ENCODE results near the gene CD81.
"Not testable (repeated sequence)": the region's sequence is repeated elsewhere in the genome, so short reads cannot be mapped to it uniquely, and the experiment has no call there.

Gene CD81, protein sequence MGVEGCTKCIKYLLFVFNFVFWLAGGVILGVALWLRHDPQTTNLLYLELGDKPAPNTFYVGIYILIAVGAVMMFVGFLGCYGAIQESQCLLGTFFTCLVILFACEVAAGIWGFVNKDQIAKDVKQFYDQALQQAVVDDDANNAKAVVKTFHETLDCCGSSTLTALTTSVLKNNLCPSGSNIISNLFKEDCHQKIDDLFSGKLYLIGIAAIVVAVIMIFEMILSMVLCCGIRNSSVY

GRCh38 chr11:2376751-2377451 lies at the start of gene CD81:
Gene CD81 (plus strand): TSS chr11:2377310. CDS start chr11:2377550, 240 bp downstream.
- peak; percentile 43 for DNase-seq (ENCODE audit: low read depth)

GRCh38 chr11:2328021-2328420 lies 49.1 kb upstream of the CD81 start:
- DNase-seq (ENCODE audit: low read depth), result no peak

GRCh38 chr11:2328656-2329354 lies 48.3 kb upstream of the CD81 start:
- DNase-seq (ENCODE audit: low read depth), result no peak

DNA sequence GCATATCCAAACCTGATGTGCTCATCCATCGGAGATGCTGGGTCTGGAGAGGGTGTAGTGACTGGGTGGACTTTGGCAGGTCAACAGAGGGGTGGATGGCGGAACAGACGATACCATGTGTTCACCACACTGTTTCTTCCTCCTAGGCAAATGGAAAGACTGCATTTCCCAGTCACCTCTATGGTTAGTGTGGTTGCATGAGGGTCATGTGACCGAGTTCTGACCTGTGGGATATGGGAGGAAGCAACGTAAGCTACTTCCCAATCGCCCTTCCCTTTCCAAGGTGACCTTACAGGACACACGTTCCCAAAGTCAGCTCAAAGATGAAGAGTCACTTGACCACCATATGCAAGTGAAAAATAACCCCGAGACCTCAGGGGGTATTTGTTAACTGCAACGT lies 47.6 kb upstream of the CD81 start:
- DNase-seq (ENCODE audit: low read depth), result no peak

DNA sequence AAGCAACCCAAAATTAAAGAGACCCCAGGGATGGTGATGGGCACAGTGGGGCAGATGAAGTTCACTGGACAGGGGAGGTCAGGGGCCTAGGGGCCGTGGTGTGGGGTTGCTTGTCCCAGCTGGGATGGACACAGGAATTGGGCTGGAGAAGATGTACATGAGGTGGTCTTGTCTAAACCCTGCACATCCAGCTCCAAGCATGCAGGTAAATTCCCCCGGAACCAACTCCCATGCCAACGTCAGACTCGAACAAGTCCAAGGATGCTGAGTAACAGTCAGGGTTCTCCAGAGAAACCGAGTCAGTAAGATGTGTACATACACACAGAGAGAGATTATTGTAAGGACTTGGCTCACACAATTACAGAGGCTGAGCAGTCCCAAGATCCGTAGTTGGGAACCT lies 46.4 kb upstream of the CD81 start:
- DNase-seq (ENCODE audit: low read depth), result no peak

GRCh38 chr11:2331404-2331803 lies 45.7 kb upstream of the CD81 start:
- no peak for DNase-seq (ENCODE audit: low read depth)

- DNase-seq (ENCODE audit: low read depth), result not testable (repeated sequence)
These were observed 44.5 kb upstream of the CD81 start for GRCh38 chr11:2332569-2332968.

DNA sequence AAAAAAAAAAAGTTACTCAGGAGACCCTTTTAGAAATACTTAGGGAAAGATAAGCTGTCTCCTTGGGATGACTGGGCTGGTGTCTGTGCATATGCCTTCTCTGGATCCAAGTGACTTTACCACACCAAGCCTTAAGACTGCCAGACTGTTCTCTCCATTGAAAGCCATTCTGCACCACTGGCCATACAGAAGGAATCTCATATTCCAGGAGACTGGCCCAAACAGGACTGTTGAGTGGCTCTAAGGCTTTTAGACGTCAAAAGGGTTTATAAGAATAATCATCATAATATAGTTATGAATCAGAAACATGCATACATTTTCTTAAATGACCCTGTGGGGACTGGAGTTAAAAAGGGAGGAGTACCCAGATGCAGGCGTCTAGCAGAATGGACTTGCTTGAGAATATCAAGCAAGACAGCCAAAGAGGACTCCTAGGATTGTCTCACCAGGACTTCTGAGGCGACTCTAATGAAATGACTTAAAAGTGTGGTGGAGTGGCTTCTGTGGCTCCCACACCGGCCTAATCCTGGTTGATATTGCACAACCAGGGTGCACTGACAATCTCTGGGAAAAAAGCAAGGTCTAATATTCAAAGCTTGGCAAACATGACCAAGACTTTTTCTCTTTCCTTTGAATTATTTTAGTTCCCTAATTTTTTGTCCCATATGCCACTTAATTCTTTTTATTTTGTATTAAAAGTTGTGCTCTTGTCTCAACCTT lies 43.5 kb upstream of the CD81 start:
- not testable (repeated sequence) for DNase-seq (ENCODE audit: low read depth)

DNA sequence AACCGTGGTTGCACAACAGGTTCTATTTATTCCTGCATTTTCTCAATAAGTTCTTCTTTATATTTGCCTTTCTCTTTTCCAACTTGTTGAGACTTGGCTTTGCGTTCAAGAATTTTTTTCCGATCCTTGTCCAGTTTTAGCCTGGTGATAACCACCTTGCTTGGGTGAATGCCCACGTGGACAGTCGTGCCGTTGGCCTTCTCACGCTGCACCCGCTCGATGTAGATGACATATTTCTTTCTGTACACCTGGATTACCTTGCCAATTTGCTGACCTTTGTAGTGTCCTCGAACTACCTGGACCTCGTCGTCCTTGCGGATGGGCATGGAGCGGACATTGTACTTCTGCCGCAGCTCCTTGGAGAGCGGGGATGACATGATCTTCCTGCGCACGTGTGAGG lies 41.8 kb upstream of the CD81 start:
- not testable (repeated sequence) for DNase-seq (ENCODE audit: low read depth)

GRCh38 chr11:2338760-2339159 lies 38.4 kb upstream of the CD81 start:
- not testable (repeated sequence) for DNase-seq (ENCODE audit: low read depth)

GRCh38 chr11:2342557-2342956 lies 34.6 kb upstream of the CD81 start:
- no peak for DNase-seq (ENCODE audit: low read depth)

GRCh38 chr11:2342981-2343380 lies 34.1 kb upstream of the CD81 start:
- no peak for DNase-seq (ENCODE audit: low read depth)

DNA sequence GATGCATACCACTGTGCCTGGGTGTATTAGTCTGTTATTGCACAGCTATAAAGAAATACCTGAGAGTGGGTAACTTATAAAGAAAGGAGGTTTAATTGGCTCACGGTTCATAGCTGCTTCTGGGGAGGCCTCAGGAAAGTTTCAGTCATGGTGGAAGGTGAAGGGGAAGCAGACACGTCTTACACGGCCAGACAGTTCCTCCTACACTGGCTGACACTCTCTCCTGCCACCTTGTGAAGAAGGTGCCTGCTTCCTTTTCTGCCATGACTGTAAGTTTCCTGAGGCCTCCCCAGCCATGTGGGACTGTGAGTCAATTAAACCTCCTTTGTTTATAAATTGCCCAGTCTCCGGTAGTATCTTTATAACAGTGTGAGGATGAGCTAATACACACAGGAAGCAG lies 33.6 kb upstream of the CD81 start:
- no peak for DNase-seq (ENCODE audit: low read depth)

- DNase-seq (ENCODE audit: low read depth), result no peak
These were observed 32.1 kb upstream of the CD81 start for GRCh38 chr11:2345050-2345449.

- no peak for DNase-seq (ENCODE audit: low read depth)
These were observed 31.1 kb upstream of the CD81 start for GRCh38 chr11:2346014-2346413.

GRCh38 chr11:2346586-2347307 lies 30.4 kb upstream of the CD81 start:
- no peak for DNase-seq (ENCODE audit: low read depth)

DNA sequence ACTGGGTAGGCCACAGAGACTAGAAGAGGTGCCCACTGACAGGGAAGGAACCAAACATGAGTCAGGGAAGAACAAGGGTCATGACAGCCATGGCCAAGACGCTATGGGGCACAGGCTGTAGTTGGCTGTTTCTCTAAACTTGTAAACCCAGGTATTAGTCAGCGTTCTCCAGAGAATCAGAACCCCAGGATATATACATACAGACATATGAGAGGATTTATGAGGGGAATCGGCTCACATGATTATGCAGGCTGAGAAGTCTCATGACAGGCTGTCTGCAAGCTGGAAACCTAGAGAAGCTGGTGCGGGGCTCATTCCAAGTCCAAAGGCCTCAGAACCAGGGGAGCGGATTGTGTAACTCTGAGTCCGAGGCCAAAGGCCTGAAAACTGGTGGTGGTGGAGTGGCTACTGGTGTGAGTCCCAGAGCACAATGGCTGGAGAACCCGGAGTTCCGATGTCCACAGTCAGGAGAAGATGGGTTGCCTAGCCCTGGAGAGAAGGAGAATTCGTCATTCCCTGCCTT lies 29.7 kb upstream of the CD81 start:
- DNase-seq (ENCODE audit: low read depth), result no peak

- DNase-seq (ENCODE audit: low read depth), result no peak
These were observed 28.1 kb upstream of the CD81 start for GRCh38 chr11:2348986-2349385.

- no peak for DNase-seq (ENCODE audit: low read depth)
These were observed 25.4 kb upstream of the CD81 start for GRCh38 chr11:2351701-2352100.

GRCh38 chr11:2352420-2352819 lies 24.7 kb upstream of the CD81 start:
- no peak for DNase-seq (ENCODE audit: low read depth)

DNA sequence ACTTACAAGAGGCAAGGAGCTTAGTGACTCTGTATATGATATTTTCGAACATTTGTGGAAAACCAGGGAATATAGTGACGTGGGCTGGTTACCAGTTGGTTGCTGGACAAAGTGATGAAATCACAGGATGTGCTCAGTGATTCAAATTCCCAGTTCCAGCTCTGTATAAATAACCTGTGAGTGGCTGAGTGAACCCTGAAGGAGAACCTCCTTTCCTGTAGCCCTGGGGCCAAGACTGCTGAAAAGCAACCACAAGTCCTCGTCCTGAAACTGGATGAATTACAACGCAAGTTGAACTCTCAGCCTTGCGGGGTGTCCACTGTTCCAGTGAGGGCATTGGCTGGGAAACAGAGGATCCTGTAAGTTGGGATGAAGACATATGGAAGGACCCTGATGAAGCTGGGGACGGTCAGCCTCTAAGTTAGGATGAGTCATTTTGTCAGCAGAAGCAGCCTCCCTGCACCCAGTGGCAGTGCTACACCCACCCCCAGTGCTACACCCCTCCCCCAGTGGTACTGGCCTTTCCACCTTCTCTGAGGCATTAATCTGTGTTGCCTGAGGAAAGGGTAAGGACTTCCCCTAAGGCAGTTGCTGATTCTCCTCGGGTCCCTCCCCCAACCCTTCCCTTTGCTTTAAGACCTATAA lies 22.0 kb upstream of the CD81 start:
- no peak for DNase-seq (ENCODE audit: low read depth)

Measured in T-helper 22 cell (primary cell).